IPS-20b (cell line): ENCODE data around the gene TMEM164.

ENCODE experiments used
- H3K27ac ChIP-seq: one replicate; pipeline ENCODE4 v1.5.1; 2013; ENCODE audit warnings: low read length
- H3K27me3 ChIP-seq: 2 replicates; pipeline ENCODE4 v1.6.1; 2013; ENCODE audit warnings: mild to moderate bottlenecking, low read length, inconsistent platforms; ENCODE audit not compliant: insufficient read depth
- H3K36me3 ChIP-seq: 2 replicates; pipeline ENCODE4 v1.6.1; 2013; ENCODE audit warnings: low read depth, mild to moderate bottlenecking, inconsistent platforms, low read length, moderate library complexity; ENCODE audit not compliant: insufficient read depth
- H3K4me1 ChIP-seq: 2 replicates; pipeline ENCODE4 v1.6.1; 2013; ENCODE audit warnings: mild to moderate bottlenecking, control low read depth, inconsistent platforms, low read length, moderate library complexity; ENCODE audit not compliant: insufficient read depth
- H3K4me3 ChIP-seq: 2 replicates; pipeline ENCODE4 v1.5.1; 2013; ENCODE audit warnings: mild to moderate bottlenecking, low read length, inconsistent platforms
- H3K9ac ChIP-seq: 2 replicates; pipeline ENCODE4 v1.6.1; 2013; ENCODE audit warnings: low read depth, mild to moderate bottlenecking, inconsistent platforms, low read length, moderate library complexity
- H3K9me3 ChIP-seq: 2 replicates; pipeline ENCODE4 v1.6.1; 2013; ENCODE audit warnings: mild to moderate bottlenecking, low read depth, low read length, inconsistent platforms; ENCODE audit not compliant: insufficient read depth

TMEM164 gene

GRCh38 chrX:110226931-110227330 is 224.0 kb downstream of the TMEM164 start:
- no peak overlapping the region for H3K9ac ChIP-seq
- no peak overlapping the region for H3K4me3 ChIP-seq
- peaks cover 4% of the 10 kb centered on the region; the same call in 1 of the 2 replicates for H3K4me1 ChIP-seq
- no peaks in the 10 kb centered on the region for H3K36me3 ChIP-seq
- no peaks in the 10 kb centered on the region for H3K9me3 ChIP-seq
- H3K27ac ChIP-seq = no peak overlapping the region
- no peaks in the 10 kb centered on the region for H3K27me3 ChIP-seq
